GM12865 (cell line): ENCODE results near the gene TAGLN.
A peak's percentile ranks its signal among the peaks of the same experiment; 100 is the strongest.
"Not testable (repeated sequence)": the region's sequence is repeated elsewhere in the genome, so short reads cannot be mapped to it uniquely, and the experiment has no call there.

ENCODE experiments used
- DNase-seq: peaks from one replicate; pipeline ENCODE4 v3.0.0; 2010; ENCODE audit warnings: low read depth
- H3K4me3 ChIP-seq: 2 replicates; pipeline ENCODE4 v1.5.1; 2011; ENCODE audit warnings: mild to moderate bottlenecking, low read depth, low read length, control low read depth
- TF ChIP-seq, protein P1 (sequence below): IDR thresholded peaks from 2 replicates; pipeline ENCODE4 v1.5.1; 2011; ENCODE audit warnings: low read length, control low read depth, low read depth, inconsistent platforms; ENCODE audit not compliant: insufficient read depth; ENCODE audit errors: missing control alignments

TAGLN gene

DNA sequence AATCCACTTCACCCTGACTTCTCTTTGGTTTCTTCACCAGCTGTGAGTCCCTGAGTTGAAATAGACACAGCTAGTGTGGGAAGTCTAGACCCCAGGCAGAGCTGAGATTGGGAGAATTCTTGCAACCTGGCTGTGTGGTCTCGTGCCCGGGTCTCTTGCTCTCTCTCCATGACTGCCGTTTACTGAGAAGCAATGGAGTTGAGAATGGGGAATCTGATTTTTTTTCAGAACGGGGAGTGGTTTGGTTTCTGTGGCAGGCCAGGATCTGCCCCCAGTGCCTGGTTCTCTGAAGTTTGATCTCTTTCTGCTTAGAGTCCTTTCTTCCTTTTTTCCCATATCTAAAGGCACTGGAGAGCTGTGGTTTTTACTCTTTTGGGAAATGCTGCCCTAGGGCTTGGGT is 19.1 kb upstream of the TAGLN start:
- peak overlapping the region; percentile 88 for H3K4me3 ChIP-seq
- DNase-seq, result no peak
- TF ChIP-seq, protein P1, sequence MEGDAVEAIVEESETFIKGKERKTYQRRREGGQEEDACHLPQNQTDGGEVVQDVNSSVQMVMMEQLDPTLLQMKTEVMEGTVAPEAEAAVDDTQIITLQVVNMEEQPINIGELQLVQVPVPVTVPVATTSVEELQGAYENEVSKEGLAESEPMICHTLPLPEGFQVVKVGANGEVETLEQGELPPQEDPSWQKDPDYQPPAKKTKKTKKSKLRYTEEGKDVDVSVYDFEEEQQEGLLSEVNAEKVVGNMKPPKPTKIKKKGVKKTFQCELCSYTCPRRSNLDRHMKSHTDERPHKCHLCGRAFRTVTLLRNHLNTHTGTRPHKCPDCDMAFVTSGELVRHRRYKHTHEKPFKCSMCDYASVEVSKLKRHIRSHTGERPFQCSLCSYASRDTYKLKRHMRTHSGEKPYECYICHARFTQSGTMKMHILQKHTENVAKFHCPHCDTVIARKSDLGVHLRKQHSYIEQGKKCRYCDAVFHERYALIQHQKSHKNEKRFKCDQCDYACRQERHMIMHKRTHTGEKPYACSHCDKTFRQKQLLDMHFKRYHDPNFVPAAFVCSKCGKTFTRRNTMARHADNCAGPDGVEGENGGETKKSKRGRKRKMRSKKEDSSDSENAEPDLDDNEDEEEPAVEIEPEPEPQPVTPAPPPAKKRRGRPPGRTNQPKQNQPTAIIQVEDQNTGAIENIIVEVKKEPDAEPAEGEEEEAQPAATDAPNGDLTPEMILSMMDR, result no peak

DNA sequence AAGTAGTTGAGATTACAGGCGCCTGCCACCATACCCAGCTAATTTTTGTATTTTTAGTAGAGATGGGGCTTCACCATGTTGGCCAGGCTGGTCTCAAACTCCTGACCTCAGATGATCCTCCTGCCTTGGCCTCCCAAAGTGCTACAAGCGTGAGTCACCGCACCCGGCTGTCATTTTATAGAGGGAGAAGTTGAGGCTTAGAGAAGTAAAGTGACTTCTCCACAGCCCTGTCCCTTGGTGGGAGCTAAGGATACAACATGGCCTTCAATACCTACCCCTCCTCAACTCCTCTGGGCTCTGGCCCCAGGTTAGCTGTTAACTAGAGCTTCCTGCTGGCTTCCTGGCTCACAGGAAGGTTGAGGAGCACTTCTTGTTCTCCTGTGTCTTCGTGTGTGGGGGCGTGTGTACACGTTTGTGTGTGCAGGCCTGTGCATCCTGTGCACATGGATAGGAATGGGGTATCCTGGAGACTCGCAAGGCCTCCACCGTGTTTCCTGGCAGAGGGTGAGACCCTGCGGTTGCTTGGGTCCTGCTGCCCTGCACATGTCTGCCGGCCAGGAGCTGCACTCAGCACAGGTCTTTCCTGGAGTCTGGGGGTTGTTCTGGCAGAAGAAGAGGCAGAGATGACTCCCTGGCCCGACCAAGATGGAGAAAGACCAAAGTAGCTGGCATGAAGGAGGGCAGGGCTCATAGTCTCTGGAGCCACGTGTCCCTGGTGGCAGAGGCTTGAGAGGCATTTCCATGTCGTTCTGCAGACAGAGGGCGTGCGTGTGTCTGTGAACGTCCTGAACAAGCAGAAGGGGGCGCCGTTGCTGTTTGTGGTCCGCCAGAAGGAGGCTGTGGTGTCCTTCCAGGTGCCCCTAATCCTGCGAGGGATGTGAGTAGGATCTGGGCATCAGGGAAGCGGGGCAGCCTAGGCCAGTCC is 18.2 kb upstream of the TAGLN start:
- DNase-seq, result peak; percentile 91
- TF ChIP-seq, protein P1, result peak; percentile 91
- no peak overlapping the region for H3K4me3 ChIP-seq

DNA sequence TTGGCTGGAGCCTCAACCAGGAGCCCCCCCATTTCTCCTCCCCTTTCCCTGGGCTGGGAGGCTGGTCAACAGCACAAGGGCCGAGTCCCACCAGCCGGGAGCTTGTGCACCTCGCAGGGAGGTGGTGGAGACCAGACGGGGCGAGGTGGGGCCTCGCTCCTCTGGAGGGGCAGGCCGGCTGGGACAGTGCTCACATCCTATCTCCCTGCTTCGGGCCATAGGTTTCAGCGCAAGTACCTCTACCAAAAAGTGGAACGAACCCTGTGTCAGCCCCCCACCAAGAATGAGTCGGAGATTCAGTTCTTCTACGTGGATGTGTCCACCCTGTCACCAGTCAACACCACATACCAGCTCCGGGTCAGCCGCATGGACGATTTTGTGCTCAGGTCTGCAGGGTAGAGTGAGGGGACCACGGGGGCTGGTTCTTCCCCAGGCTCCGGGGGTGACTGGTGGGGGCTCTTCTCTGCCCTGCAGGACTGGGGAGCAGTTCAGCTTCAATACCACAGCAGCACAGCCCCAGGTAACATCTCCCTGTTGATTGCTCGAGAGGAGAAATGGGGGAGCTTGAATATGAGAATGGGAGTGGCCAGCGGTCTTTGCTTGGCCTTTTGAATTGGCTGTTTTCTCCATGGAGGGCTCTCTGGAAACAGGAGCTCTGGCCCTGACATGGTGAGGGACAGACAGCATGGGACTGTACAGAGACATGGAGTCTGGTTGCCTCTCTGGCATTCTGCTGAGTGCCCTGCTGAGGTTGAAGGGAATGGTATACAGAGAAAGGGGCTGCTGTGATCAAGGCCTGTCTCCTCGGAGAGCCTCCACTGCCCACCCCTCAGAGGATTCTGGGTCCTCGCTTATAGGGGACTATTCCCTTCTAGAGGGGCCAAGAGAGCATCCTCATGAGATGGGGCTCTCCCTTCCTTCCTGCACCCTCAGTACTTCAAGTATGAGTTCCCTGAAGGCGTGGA is 17.3 kb upstream of the TAGLN start:
- no peak overlapping the region for H3K4me3 ChIP-seq
- DNase-seq, result peak; percentile 1
- TF ChIP-seq, protein P1, result no peak

DNA sequence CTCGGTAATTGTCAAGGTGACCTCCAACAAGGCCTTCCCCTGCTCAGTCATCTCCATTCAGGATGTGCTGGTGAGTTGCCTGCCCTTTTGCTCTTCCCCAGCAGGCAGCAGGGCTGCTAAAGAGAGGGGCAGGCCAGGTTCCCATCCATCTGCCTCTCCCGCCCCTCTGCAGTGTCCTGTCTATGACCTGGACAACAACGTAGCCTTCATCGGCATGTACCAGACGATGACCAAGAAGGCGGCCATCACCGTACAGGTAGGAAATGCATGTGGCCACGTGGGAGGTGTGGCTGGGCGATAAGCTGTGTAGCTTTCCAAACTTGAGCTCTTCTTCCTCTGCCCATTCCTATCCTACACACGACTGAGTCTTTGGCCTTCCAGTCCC is 16.6 kb upstream of the TAGLN start:
- TF ChIP-seq, protein P1, result no peak
- no peak overlapping the region for H3K4me3 ChIP-seq
- peak; percentile 0 for DNase-seq

DNA sequence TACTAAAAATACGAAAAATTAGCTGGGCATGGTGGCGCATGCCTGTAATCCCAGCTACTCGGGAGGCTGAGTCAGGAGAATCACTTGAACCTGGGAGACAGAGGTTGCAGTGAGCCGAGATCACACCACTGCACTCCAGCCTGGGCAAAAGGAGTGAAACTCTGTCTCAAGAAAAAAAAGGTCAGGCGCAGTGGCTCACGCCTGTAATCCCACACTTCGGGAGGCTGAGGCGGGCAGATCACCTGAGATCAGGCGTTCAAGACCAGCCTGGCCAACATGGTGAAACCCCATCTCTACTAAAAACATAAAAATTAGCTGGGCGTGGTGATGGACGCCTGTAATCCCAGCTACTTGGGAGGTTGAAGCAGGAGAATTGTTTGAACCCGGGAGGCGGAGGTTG is 16.0 kb upstream of the TAGLN start:
- not testable (repeated sequence) for H3K4me3 ChIP-seq, DNase-seq

DNA sequence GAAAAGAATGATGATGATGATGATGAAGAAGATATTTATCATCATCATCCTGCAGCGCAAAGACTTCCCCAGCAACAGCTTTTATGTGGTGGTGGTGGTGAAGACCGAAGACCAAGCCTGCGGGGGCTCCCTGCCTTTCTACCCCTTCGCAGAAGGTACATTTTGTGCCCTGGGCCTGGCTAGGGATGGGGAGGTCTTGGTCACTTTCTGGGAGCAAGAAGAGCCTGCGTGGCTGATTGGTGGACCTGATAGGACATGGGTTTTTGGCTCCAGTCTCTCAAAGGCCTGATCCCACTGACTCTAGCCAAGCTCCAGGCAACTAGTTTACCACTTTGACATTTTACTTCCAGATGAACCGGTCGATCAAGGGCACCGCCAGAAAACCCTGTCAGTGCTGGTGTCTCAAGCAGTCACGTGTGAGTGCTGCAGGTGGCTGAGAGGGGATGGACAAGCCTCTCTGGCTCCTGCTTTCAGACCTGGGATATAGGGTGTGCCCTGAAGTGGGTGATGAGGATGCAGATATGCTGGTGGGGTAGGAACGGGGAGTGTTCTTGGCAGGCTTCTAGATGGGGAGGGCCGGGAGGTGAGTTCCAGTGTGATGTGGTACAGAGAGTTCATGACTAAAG is 15.3 kb upstream of the TAGLN start:
- TF ChIP-seq, protein P1, result no peak
- no peak for DNase-seq
- no peak overlapping the region for H3K4me3 ChIP-seq
